RWPE2 (cell line): ENCODE measurements around the gene DEFB114.
"Not testable (repeated sequence)": the region's sequence is repeated elsewhere in the genome, so short reads cannot be mapped to it uniquely, and the experiment has no call there.

Experiments used
- ATAC-seq: fragments of 200-7000 bp; cut with Tn5 transposase; 3 replicates; pipeline ENCODE4 v1.9.1; 2021; ENCODE audit warnings: low read depth
- DNase-seq: peaks from one replicate; pipeline ENCODE4 v3.0.0-alpha.2; 2020; ENCODE audit warnings: low spot score
- H3K27ac ChIP-seq: fragments of 450-650 bp; 2 replicates; pipeline ENCODE4 v1.5.1; 2017; ENCODE audit warnings: mild to moderate bottlenecking; ENCODE audit not compliant: poor library complexity, severe bottlenecking
- H3K27me3 ChIP-seq: fragments of 250-450 bp; sonication (Bioruptor Pico); 2 replicates; pipeline ENCODE4 v1.5.1; 2021; ENCODE audit warnings: mild to moderate bottlenecking, moderate library complexity; ENCODE audit not compliant: insufficient read depth, poor library complexity, severe bottlenecking
- H3K36me3 ChIP-seq: fragments of 250-450 bp; sonication (Bioruptor Pico); 2 replicates; pipeline ENCODE4 v1.5.1; 2020; ENCODE audit warnings: low read depth, mild to moderate bottlenecking, moderate library complexity
- H3K4me1 ChIP-seq: fragments of 250-450 bp; sonication (Bioruptor Pico); 2 replicates; pipeline ENCODE4 v1.5.1; 2021; ENCODE audit warnings: mild to moderate bottlenecking, moderate library complexity; ENCODE audit not compliant: insufficient read depth, poor library complexity, severe bottlenecking
- H3K4me3 ChIP-seq: fragments of 250-450 bp; sonication (Bioruptor Pico); 2 replicates; pipeline ENCODE4 v1.5.1; 2021; ENCODE audit warnings: mild to moderate bottlenecking, moderate library complexity; ENCODE audit not compliant: severe bottlenecking
- H3K9me3 ChIP-seq: fragments of 250-450 bp; sonication (Bioruptor Pico); 2 replicates; pipeline ENCODE4 v1.5.1; 2021; ENCODE audit warnings: mild to moderate bottlenecking, moderate library complexity; ENCODE audit not compliant: severe bottlenecking
- CTCF ChIP-seq: fragments of 450-650 bp; IDR thresholded peaks from one replicate; pipeline ENCODE4 v1.5.1; 2017; ENCODE audit warnings: mild to moderate bottlenecking, moderate library complexity; ENCODE audit not compliant: poor library complexity, severe bottlenecking

Gene DEFB114

GRCh38 chr6:49955847-49956246 is 8.1 kb downstream of the DEFB114 start:
- Histone ChIP-seq H3K36me3 (no peaks in the 10 kb centered on the region), H3K27ac (no peak overlapping the region), H3K27me3 (no peaks in the 10 kb centered on the region), H3K4me1 (no peaks in the 10 kb centered on the region), H3K4me3 (no peak overlapping the region), H3K9me3 (no peaks in the 10 kb centered on the region)
- ATAC-seq (no peak), DNase-seq (no peak)
- TF ChIP-seq CTCF = no peak

- Histone ChIP-seq H3K27me3 (no peaks in the 10 kb centered on the region), H3K9me3 (no peaks in the 10 kb centered on the region), H3K4me1 (no peaks in the 10 kb centered on the region), H3K27ac (no peak overlapping the region), H3K4me3 (no peak overlapping the region), H3K36me3 (no peaks in the 10 kb centered on the region)
- TF ChIP-seq CTCF = no peak
- no peak for ATAC-seq
- DNase-seq = no peak
Observed at GRCh38 chr6:49951926-49952325, 12.0 kb downstream of the DEFB114 start.

DNA sequence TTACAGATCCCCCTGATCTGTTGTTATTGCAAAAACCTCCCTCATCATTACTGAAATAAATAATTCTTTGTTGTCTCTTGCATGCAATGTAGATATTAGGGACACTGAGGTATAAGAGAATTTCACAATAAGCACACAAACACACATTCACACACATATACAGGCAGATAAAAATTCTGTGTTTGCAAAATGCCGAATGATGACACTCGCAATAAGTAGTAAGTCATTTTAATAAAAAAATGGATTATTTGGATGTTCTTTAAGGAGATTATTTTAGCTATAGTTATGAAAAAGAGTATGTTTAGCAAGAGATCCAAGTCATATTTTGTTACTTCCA is 13.6 kb downstream of the DEFB114 start:
- no peak for DNase-seq
- no peak overlapping the region for H3K27ac ChIP-seq
- no peaks in the 10 kb centered on the region for H3K4me1 ChIP-seq
- H3K36me3 ChIP-seq = no peaks in the 10 kb centered on the region
- H3K4me3 ChIP-seq = no peak overlapping the region
- no peak for ATAC-seq
- no peak for TF ChIP-seq CTCF
- no peaks in the 10 kb centered on the region for H3K9me3 ChIP-seq
- no peaks in the 10 kb centered on the region for H3K27me3 ChIP-seq

GRCh38 chr6:49949062-49949461 is 14.9 kb downstream of the DEFB114 start:
- Histone ChIP-seq H3K27ac (no peak overlapping the region), H3K9me3 (no peaks in the 10 kb centered on the region), H3K27me3 (no peaks in the 10 kb centered on the region), H3K36me3 (no peaks in the 10 kb centered on the region), H3K4me3 (no peak overlapping the region), H3K4me1 (no peaks in the 10 kb centered on the region)
- ATAC-seq = no peak
- no peak for TF ChIP-seq CTCF
- DNase-seq = no peak

DNA sequence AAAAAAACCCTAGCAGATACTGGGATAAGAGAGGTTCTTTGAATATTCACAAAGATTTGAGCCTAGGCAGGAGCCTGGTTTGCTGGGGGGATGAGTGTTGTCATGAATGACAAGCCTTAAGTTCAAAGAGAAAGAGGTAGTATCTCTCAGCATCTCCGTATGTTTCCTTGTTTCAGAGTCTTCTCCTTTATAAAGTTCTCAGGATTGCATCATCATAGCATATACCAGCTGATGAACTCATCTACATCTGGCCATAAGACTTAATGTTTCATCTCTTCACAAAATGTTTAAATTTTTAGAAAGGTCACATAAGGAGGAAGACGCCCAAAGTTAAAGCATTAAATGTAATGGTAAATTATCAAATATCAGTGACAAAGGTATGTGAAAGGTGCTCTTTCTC is 17.1 kb downstream of the DEFB114 start:
- TF ChIP-seq CTCF = no peak
- no peak for DNase-seq
- Histone ChIP-seq H3K4me3 (no peak overlapping the region), H3K27ac (no peak overlapping the region), H3K36me3 (no peaks in the 10 kb centered on the region), H3K27me3 (no peaks in the 10 kb centered on the region), H3K9me3 (no peaks in the 10 kb centered on the region), H3K4me1 (no peaks in the 10 kb centered on the region)
- ATAC-seq = no peak

DNA sequence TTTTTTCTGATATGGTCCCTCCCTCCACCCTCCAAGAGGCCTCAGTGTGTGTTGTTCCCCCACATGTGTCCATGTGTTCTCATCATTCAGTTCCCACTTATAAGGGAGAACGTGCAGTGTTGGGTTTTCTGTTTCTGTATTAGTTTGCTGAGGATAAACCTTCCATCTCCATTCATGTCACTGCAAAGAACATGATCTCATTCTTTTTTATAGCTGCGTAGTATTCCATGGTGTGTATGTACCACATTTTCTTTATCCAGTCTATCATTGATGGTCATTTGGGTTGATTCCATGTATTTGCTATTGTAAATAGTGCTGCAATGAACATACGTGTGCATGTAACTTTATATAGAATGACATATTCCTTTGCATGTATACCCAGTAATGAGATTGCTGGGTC is 19.9 kb downstream of the DEFB114 start:
- H3K9me3 ChIP-seq, H3K4me1 ChIP-seq, DNase-seq, H3K27me3 ChIP-seq, H3K27ac ChIP-seq, H3K36me3 ChIP-seq, ATAC-seq, H3K4me3 ChIP-seq: not testable (repeated sequence)
